Stimulated activated CD8-positive, alpha-beta memory T cell treated with anti-CD3 and anti-CD28 coated beads, Interleukin-4, amount 100 ng/mL, for 48 hours (primary cell): ENCODE measurements around the gene PTPRN2.

Experiments
- DNase-seq: peaks from one replicate; pipeline ENCODE4 v3.0.0-alpha.2; 2020

The PTPRN2 gene

DNA sequence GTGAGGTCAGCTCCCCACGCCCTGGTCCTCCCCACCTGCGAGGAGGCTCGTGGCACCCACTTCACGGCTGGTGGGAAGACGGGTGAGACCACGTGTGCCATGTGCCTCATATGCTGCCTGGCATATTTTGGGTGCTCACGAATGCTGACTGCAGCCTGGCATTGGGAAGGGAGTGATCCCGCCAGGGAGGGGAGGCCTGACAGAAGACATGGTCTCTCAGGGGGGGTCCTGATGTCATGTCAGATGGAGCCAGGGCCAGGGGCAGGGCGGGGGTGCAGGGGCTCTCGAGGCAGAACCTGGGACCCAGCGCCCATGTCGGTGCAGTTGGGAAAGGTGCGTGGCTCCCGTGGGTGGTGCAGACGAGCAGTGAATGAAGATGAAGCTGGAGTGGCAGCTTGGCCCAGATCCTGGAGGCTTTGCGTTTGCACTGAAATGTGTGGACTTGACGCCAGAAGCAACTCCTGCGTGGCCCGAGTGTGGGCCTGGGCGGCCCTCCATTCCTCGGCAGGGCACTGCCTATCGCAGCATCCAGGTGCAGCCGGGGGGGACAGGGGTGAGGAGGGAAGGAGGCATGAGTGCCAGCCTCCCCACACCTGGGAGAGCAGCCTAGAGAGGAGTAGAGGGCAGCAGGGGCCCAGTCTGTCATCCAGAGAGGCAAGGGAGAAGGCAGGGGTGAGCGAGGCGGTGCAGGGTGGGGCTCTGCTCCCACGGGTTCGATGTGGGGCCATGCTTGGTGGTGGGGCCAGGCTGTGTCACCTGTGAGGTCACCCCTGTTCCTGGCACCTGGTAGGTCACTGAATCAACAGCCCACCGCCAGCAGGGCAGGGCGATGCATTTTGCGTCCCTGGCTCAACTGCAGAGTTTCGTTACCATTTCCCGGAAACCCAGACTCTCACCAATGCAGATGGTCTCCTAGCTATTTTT, 865.2 kb downstream of the PTPRN2 start:
- DNase-seq, result no peak

- DNase-seq, result no peak
Measured at GRCh38 chr7:157721468-157722136, 866.0 kb downstream of the PTPRN2 start.

GRCh38 chr7:157719705-157720655, 867.6 kb downstream of the PTPRN2 start:
- DNase-seq, result no peak

- no peak for DNase-seq
Measured at GRCh38 chr7:157719008-157719682, 868.5 kb downstream of the PTPRN2 start.

GRCh38 chr7:157718303-157719007, 869.2 kb downstream of the PTPRN2 start:
- DNase-seq, result no peak

DNA sequence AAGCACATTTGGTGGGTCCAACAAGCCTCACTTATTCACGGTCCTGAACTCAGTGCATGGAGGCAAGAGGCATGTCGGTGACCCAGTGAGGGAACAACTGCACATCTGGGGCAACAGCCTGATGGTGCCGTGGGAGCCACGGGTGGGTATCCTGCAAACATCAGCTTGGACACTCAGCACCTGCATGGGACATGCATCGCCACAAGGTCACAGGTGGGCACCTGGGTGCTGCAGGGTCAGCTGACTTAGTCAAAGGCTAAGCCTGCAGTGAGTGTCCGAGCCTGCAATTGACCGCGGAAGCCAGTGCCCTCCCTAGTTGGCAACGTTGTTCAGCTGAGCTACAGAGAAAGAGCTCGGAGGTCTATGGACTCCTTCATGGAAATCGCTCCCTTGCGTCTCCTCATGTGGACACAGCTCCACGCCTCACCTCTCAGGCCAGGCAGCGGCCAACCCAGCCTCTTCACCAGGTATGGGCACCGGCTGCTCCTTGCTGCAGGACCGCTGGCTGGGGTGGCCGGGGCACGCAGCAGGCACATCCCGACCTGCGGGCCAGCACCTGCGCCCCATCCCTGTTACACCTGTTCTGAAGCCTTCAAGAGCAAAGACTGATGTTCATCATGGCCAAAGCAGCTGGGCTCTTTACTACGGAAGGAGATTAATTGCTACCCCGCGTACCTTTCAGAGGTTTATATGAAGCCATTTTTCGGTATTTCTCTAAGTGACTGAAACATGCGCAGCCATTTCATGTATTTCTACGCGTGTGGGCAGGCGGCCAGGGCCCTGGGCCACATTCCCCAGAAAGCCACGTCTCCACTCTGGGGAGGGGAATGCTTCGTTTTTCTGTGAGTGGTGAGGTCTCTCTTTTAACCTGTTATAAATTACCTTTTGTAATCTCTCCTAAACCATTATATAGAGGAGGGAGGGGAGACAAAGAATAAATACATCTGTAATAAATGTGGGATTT, 870.1 kb downstream of the PTPRN2 start:
- DNase-seq, result no peak

DNA sequence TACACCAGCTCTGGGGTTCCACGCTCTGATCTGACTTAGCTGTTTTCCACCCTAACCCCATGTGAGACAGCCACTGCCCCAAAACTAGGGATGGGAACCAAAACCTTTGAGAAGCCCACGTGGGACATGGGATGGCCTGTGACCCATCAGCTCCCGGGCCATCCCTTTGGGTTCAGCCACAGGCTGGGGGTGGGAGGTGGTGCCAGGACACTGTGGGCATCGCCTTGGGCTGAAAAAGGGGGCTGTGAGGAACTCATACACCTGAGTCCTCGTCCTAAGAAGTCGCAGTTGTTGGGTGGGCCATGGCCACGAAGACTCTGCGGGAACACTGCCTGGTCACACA, 871.7 kb downstream of the PTPRN2 start:
- no peak for DNase-seq

DNA sequence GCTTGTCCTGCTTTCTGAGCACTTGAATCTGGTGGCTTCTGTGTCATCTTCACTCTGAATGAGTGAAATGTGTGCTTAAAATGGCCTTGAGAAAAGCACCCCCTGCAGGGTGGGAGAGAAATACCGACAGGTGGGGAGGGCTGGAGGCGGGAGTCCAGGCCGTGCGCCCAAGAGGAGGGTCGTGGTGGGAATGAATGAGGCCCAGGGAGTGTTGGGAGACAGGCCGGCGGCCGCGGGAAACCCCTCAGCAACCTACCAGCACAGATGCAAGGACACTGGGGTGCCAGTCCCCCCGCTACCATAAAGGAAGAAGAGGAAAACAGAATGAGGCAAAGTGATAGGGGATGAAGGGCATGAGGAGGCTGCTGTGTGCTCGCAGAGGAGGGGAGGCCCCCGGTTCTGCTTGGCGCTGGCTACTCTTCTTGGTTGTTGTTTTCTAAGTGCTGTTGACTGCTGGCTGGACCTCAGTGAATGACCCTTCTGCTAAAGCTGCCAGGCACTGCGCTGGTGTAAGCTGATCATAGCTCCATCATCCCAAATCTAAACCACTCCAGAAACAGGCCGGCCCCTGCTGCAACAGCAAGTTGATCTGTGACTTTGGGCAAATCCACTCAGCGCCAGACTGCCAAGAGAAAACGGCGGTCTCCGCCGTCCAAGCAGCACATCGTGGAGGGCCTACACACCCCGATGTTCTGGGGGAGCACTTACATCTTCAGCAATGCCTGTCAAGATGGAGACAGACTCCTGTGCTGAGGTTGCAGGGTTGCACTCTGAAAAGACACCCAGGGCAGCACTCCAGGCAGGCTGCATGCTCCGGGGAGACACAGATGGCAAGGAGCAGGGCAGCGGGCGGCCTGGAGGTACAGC, 872.3 kb downstream of the PTPRN2 start:
- DNase-seq, result no peak

DNA sequence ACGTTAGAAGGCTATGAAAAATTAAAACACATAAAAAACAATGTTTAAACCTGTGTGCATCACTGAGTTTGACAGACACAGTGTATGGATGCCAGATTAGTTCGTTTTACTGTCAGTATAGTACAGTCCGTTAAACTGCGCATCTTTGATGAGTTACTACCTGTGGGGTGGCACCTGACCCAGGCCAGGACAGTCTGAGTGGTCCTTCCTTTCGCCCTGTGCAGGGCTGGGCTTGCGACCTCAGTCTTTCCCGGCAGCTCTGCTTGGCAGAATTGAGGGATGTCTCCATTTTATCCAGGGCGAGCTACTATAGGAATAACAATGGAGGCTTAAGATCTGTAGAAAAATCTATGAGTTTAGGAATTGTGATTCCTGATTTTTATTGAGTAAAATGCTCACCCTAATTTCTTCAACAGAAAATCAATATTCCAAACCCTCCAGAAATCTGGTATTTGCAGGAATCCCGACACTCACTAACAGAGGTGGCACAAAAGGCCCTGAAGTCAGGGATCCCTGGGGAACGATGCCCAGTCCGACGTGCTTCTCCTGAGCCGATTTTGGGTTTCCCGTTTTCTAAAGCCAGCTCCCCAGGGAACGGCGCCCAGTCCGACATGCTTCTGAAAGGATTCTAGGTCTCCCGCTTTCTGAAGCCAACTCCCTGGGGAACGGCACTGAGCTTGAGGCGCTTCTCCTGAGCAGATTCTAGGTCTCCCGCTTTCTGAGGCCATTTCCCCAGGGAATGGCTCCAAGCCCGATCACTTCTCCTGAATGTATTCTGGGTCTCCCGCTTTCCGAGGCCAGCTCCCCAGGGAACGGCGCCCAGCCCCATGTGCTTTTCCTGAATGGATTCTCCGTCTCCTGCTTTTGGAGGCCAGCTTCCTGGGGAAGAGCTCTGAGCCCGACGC, 873.2 kb downstream of the PTPRN2 start:
- no peak for DNase-seq

DNA sequence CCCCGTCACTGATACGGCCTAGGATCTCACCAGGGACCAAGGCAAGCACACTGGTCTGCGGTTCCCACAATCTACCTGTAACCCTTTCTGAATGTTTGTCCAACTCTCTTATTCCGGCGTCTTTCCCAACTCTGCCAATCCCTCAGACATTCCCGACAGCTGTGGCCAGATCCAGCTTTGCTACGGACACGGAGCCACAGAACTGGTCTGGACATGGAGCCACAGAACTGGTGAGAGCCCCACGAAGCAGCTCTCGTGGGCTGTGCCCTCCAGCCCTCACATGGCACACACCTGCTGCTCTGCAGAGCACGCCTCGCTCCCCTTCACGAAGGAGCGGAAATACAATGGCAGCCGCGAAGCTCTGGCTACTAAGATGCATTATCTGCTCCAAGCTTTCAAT, 874.0 kb downstream of the PTPRN2 start:
- DNase-seq, result no peak

DNA sequence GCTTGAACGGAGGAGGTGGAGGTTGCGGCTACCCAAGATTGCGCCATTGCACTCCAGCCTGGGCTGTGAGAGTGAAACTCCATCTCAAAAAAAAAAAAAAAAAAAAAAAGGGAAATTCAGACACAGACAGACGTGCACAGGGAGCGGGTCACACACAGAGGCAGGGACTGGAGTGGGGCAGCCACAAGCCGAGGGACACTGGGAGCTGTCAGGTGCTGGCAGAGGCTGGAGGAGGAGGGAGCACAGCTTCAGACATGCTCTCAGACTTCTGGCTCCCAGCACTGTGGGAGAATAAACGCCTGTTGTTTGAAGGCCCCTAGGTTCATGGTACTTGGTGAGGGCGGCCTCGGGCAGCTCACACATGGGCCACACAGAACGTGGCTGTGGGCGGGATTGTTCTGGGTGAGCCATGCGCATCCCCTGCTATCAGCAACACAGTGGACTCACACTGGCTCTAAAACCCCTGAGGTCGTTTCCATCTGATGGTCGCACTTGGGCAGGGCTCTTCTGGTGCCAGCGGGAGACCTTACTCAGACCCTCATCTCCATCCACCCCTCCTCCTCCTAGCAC, 874.9 kb downstream of the PTPRN2 start:
- DNase-seq, result no peak

DNA sequence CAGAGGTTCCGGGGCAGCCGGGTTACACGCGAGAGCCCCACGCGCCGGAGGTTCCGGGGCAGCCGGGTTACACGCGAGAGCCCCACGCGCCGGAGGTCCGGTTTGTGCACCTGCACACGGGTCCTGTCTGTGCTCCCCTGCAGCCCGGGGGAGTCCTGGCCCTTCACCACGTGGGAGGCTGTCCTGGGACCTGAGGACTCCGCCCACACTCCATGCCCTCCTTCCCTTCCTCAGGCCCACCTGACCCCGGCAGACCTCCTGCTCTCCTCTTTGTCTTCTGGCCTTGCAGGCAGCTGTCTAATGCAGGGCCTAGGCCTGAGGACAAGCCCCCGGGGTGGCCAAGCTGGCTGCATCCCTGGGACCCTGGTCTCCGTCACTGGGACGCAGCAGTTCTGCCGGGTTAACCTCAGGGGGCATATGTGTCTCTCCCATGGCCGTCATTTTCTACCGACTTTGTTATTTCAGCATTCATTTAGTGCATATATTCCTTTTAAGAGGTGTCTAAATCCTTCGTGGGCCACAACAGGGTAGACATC, 876.2 kb downstream of the PTPRN2 start:
- DNase-seq, result peak; percentile 7

DNA sequence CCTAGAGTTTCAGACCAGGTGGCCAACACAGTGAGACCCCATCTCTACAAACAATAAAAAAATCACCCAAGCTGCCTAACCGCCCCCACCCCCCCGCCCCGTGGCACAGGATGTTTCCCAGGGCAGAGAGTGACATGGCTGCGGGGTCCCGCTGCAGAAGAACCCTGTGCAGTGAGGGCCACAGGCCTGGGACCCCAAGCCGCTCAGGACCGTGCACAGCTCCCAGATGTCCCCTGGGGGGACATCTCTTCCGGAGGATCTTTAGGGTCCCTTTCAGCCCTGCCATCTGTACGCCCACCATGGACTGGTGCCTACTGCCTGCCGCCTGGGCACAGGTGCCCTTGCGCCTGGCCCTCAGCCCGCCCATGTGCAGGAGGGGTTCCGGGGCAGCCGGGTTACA, 877.2 kb downstream of the PTPRN2 start:
- DNase-seq, result peak; percentile 13

DNA sequence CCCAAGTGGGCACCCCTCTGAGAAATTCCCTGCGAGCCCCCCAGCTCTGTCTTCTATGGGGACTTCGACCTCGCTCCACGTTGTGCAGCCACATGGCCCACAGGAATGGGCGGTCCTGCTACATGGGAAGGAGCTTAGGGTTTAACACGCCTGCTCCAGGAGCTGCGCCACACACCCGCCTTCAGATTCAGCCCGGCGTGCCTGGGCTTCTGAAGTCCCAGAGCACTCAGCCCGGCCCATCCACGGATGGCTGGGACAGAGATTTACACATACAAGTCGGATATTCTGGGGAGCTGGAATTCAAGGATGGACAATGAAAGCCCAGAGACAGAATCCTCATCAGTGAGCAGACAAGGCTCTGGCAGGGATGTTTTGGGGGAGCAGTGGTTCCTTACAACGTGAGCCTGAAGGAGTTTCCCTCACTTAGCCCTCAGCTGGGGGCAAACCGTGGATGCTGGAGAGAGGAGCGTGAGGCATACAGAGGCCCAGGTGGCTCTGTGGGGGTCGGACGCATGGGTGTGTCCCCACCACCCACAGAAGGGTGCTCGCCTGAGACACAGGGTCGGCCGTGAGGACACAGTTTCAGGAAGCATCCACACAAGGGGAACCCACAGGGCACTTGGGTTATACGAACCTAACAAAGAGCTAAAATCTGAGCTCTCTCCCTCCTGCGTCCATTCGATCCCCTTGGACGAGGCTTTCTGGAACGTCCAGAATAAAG, 877.9 kb downstream of the PTPRN2 start:
- peak; percentile 7 for DNase-seq

- peak; percentile 6 for DNase-seq
Measured at GRCh38 chr7:157708919-157709295, 878.7 kb downstream of the PTPRN2 start.

DNA sequence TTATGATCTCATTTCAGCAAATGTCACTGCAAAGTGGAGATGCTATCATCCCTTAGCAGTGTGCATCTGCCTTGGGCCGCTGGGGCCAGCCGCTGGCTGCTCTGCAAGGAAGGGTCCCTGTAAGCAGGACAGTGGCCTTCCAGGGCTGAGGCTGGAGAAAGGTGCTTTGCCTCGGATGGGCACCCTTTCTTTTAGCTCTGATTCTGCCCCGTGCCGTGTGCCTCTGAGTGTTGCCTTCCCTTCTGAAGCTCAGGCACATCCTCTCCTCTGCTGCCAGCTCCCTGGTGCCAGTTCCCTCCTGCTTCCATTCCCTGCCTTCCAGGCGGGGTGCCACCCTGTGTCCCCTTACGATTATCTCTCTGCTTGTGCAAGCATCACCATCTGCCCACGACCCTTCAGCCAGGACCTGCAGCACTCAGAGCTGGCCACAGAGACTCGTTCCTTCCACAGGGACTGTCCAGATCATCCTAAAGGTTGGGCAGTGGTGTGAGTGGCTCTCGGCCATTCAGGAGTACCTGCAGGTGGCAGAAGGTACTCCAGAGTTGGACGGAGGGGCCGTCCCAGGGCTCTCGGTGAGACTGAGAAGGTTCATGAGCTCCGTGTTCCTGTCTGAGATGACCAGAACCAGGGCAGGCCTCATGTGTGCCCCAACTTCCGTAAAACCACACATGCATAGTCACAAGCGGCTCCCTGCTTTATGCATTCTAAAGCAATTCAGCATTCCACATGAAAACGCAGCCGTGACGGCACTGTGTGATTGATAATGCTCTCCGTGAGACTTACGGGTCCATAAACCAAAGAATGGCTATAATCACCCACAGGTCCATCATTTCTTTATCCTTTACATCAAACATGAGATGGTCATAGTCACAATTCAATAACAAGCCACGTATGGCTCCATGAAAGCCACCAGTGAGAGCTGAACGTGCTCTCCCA, 879.4 kb downstream of the PTPRN2 start:
- DNase-seq, result peak; percentile 6
